HCT116 (cell line): ENCODE results near the gene SRRD.

Experiments
- CTCF ChIP-seq, 3 experiments: fragments of 200-600 bp in 1 of 3; sonication (generic) in 1 of 3; IDR thresholded peaks in 2 of 3; conservative IDR thresholded peaks in 1 of 3; 2 replicates each; pipeline ENCODE4 v1.5.1; 2012 to 2017; ENCODE audit warnings: low read depth in 2 of 3, low read length in 2 of 3, antibody characterized with exemption in 1 of 3, borderline replicate concordance in 1 of 3, control low read depth in 1 of 3, mild to moderate bottlenecking in 1 of 3, mixed read lengths in 1 of 3, mixed run types in 1 of 3, moderate library complexity in 1 of 3; ENCODE audit not compliant: insufficient read depth in 1 of 3
- TF ChIP-seq, protein P1 (sequence below): IDR thresholded peaks from 2 replicates; pipeline ENCODE4 v1.6.1; 2011; ENCODE audit warnings: mild to moderate bottlenecking, low read length, moderate library complexity; ENCODE audit not compliant: insufficient replicate concordance; ENCODE audit errors: extremely low read depth

GRCh38 chr22:26446808-26447515 lies 36.7 kb upstream of the SRRD start:
- no peak for TF ChIP-seq CTCF (IDR thresholded peaks at IDR 0.05 in 2 of 3, conservative IDR thresholded peaks at IDR 0.05 in 1 of 3; ENCODE audit: borderline replicate concordance in 1 of 3, insufficient read depth in 1 of 3, low read depth in 2 of 3, low read length in 2 of 3)
- TF ChIP-seq, protein P1, sequence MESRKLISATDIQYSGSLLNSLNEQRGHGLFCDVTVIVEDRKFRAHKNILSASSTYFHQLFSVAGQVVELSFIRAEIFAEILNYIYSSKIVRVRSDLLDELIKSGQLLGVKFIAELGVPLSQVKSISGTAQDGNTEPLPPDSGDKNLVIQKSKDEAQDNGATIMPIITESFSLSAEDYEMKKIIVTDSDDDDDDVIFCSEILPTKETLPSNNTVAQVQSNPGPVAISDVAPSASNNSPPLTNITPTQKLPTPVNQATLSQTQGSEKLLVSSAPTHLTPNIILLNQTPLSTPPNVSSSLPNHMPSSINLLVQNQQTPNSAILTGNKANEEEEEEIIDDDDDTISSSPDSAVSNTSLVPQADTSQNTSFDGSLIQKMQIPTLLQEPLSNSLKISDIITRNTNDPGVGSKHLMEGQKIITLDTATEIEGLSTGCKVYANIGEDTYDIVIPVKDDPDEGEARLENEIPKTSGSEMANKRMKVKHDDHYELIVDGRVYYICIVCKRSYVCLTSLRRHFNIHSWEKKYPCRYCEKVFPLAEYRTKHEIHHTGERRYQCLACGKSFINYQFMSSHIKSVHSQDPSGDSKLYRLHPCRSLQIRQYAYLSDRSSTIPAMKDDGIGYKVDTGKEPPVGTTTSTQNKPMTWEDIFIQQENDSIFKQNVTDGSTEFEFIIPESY = no peak
